Testis (tissue), 2 donors: ENCODE results near the gene ARG1.

ENCODE experiments used
- CTCF ChIP-seq, 3 experiments: fragments of 450-650 bp in 2 of 3; fragments of 200-600 bp in 1 of 3; sonication (generic) in 1 of 3; IDR thresholded peaks; one replicate each; pipeline ENCODE4 v1.5.1; 2016 to 2019; ENCODE audit warnings: antibody characterized with exemption in 3 of 3, mild to moderate bottlenecking in 2 of 3, moderate library complexity in 1 of 3
- POLR2A ChIP-seq: fragments of 450-650 bp; IDR thresholded peaks from one replicate; pipeline ENCODE4 v1.6.1; 2017; ENCODE audit warnings: antibody characterized with exemption, mild to moderate bottlenecking, moderate library complexity

- TF ChIP-seq CTCF (IDR thresholded peaks at IDR 0.05): no peak
- no peak for TF ChIP-seq POLR2A
Measured at GRCh38 chr6:131581523-131581922, 8.5 kb downstream of the ARG1 start.
